GM10266 (cell line): Measurements from ENCODE around the gene AKAP12.
"Not testable (repeated sequence)": the region's sequence is repeated elsewhere in the genome, so short reads cannot be mapped to it uniquely, and the experiment has no call there.

ENCODE experiments used
- DNase-seq: peaks from one replicate; pipeline ENCODE4 v3.0.0; 2012; ENCODE audit errors: extremely low spot score
- TF ChIP-seq, protein P1 (sequence below): IDR thresholded peaks from 2 replicates; pipeline ENCODE4 v1.5.1; 2012; ENCODE audit warnings: mild to moderate bottlenecking, low read depth; ENCODE audit not compliant: control insufficient read depth, insufficient read depth; ENCODE audit errors: missing control alignments

Gene AKAP12

DNA sequence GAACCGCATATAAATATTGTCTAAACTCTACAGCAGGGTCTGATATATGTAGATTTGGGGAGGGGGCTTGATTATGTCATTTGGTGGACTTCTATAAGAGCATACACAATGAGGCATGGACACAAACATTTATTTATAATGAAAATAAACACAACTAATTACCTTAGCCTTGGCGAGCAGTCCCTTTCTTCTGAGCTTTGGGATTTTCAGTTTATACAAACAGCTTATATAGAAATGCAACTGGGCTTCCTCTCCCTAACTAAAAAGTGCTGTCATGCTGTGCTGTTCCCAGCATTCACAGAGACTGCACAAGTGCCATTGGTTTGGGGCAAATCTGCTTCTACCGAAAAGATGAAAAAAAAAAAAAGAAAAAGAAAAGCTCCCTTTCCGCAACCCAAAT is 69.9 kb downstream of the AKAP12 start:
- no peak for DNase-seq
- TF ChIP-seq, protein P1, sequence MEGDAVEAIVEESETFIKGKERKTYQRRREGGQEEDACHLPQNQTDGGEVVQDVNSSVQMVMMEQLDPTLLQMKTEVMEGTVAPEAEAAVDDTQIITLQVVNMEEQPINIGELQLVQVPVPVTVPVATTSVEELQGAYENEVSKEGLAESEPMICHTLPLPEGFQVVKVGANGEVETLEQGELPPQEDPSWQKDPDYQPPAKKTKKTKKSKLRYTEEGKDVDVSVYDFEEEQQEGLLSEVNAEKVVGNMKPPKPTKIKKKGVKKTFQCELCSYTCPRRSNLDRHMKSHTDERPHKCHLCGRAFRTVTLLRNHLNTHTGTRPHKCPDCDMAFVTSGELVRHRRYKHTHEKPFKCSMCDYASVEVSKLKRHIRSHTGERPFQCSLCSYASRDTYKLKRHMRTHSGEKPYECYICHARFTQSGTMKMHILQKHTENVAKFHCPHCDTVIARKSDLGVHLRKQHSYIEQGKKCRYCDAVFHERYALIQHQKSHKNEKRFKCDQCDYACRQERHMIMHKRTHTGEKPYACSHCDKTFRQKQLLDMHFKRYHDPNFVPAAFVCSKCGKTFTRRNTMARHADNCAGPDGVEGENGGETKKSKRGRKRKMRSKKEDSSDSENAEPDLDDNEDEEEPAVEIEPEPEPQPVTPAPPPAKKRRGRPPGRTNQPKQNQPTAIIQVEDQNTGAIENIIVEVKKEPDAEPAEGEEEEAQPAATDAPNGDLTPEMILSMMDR = no peak

DNA sequence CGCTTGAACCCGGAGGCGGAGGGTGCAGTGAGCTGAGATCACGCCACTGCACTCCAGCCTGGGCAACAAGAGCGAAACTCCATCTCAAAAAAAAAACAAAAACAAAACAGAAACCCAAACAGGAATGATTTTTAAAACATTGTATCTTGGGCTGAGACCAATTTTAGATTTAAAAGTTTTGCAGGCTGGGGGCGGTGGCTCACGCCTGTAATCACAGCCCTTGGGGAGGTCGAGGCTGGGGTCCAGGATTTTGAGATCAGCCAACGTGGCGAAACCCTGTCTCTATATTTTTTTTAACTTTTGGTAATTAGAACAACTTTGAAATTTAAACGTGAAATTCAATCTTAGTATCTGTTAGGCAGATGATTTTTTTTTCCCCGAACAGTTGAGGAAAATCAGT is 70.5 kb downstream of the AKAP12 start:
- TF ChIP-seq, protein P1 = no peak
- DNase-seq = no peak

DNA sequence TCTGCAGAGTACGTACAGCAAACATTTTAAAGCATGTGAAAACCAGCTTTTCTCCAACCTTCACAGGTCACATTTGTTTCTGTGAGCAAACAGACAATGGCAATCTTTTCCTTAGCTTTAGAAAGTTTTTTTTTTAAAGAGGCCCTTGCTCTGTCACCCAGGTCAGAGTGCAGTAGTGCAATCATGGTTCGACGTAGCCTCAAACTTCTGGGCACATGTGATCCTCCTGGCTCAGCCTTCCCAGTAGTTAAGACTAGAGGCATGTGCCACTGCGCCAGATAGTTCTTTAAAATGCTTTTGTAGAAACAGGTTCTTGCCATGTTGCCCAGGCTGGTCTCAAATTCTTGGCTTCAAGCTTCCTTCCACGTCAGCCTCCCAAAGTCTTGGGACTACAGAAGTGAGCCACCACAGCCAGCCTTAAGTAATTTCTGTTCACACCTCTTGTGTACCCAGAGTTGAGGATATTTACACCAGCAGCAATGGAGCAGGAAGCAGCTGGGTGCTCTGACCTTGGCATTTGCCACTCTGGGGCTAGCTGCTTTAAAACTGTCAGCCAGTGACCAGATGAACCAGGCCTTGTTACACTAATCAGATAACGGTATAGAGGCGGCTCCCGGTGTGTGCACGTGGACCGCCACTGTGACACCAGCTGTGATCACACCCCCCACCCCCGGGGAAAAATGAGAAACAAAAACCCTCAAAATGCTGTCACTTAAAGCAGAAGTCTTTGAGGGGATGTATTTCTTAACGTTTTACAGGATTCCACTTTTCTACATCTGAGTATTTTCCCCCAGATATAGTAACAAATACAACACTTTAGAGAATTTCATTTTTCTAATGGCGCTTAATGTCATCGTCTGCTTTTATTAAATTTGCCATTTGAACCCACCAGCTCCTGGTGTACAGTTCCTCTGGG is 71.3 kb downstream of the AKAP12 start:
- no peak for DNase-seq
- TF ChIP-seq, protein P1 = no peak

DNA sequence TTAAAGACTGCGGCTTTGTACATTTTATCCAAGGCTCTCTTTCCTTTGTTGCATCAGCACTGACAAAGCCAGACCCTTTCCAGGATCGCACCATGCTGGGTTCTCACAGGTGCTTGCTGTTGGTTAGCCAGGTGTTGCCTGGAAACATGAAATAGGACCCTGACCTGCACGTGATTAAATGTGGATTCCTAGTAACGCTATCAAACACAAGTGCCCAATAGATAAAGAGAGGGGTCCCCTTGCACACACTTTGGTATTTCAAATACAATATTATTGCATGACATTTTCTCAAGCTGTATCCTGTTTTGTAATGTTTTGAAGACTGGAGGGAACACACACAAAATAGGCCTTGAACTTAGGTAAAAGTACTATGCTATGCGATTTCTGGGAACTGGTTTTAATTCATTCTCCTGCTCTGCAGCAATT is 73.3 kb downstream of the AKAP12 start:
- TF ChIP-seq, protein P1 = no peak

DNA sequence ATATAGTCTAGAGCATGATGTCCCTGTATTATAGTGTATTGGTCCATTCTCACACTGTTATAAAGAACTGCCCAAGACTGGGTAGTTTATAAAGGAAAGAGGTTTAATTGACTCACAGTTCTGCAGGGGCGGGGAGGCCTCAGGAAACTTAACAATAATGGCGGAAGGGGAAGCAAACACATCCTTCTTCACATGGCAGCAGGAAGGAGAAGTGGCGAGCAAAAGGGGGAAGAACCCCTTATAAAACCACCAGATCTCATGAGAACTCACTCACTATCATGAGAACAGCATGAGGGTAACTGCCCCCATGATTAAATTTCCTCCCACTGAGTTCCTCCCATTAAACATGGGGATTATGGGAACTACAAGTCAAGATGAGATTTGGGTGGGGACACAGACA is 75.9 kb downstream of the AKAP12 start:
- DNase-seq = not testable (repeated sequence)

More for the DNA sequence above, 73.3 kb downstream of the AKAP12 start:
- DNase-seq = no peak

DNA sequence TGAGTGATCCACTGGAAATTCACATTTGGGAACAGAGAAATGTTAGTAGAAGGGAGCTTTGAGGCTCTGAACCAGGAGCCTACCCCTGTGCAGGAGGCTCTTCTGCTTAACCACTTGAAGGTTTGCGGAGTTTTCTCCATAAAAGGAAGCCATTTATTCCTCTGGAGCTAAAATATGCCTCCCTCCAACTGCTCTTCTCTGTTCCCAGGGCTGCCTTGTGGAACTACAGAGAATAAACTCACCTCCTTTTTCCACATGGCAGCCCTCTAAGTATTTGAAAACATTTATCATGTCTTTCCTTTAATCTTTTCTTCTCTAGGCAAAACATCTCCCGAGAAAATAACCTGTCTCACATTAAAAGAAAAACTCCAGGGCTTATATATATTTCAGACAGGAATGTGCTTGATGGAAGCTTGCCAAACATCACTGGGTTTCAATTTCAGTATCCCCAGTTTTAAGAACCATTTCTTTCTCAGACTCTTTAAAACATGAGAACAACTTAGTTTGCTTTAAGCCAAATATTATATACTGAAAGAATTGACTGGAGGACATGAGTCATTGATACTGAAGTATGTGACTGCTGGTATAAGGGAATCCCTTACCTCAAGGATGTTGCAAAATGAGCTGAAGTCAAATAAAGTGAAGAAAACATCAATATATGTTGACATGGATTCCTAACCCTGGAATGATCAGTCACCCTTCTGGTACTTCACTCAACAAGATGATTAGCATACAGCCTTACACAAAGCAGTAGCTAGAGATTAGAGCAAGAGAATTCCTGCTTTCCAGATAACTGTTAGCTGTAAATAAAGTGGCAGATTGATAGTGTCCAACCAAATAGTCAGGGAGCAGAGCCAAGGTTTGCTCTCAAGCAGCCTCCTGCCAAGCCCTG is 77.6 kb downstream of the AKAP12 start:
- TF ChIP-seq, protein P1 = no peak
- DNase-seq = no peak

DNA sequence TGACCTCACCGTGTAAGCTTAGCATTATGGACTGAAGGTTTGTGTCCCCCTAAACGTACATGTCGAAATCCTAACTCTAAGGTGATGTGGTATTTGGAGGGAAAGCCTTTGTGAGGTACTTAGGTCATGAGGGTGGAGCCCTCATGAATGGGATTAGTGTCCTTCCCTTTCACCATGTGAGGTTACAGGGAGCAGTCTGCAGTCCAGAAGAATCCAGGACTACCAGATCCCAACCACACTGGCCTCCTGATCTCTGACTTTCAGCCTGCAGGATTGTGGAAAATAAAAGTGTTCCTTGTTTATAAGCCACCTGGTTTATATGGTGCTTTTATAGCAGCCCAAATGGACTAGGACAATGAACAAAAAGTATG is 78.2 kb downstream of the AKAP12 start:
- TF ChIP-seq, protein P1 = no peak
- no peak for DNase-seq
